22Rv1 (cell line): ENCODE measurements around the gene LRCH3.

Source experiments
- CTCF ChIP-seq: fragments of 450-650 bp; IDR thresholded peaks from 2 replicates; pipeline ENCODE4 v1.5.1; 2017; ENCODE audit warnings: mild to moderate bottlenecking
- ZFX ChIP-seq: fragments of 450-650 bp; IDR thresholded peaks from 2 replicates; pipeline ENCODE4 v1.6.1; 2017; ENCODE audit warnings: antibody characterized with exemption, borderline replicate concordance

GRCh38 chr3:197846491-197846890 is 55.4 kb downstream of the LRCH3 start:
- TF ChIP-seq CTCF (no peak), ZFX (no peak)
